Skeletal muscle tissue (tissue), 1 donor: ENCODE measurements around the gene RRAGD. TPM values are rescaled to one million over a fixed set of nuclear protein-coding genes. Genes with fewer than 3 reads are reported as not detected.

Source experiments
- total RNA-seq: library from RNA; depleted of rRNA; stranded (reverse); fragments of >200 nt; gene quantifications from one replicate; pipeline ENCODE4 v1.2.3, GENCODE V29; 2014

Gene RRAGD
- total RNA-seq, 1 donor from 2014 or later = 65.8 TPM

Other genes with a start within 250 kb of the RRAGD start
- 0.52 TPM for gene GABRR1, start 194.9 kb downstream of the RRAGD start, total RNA-seq
- not detected for gene GABRR2, start 97.0 kb downstream of the RRAGD start, total RNA-seq
- 28.2 TPM for gene UBE2J1, start 59.6 kb downstream of the RRAGD start, total RNA-seq
- 4.2 TPM for gene ANKRD6, start 20.9 kb upstream of the RRAGD start, total RNA-seq
- 9.4 TPM for gene LYRM2, start 226.5 kb upstream of the RRAGD start, total RNA-seq